Stimulated activated CD4-positive, alpha-beta T cell treated with anti-CD3 and anti-CD28 coated beads, Interleukin-4, amount 100 ng/mL, for 1 hour (primary cell): Measurements from ENCODE around the gene HHEX.
A peak's percentile ranks its signal among the peaks of the same experiment; 100 is the strongest.
"Not testable (repeated sequence)": the region's sequence is repeated elsewhere in the genome, so short reads cannot be mapped to it uniquely, and the experiment has no call there.

Experiments used
- DNase-seq: peaks from one replicate; pipeline ENCODE4 v3.0.0-alpha.2; 2020

The HHEX gene

GRCh38 chr10:92689663-92690210 is at the start of gene HHEX:
Gene HHEX, plus strand, starts transcription at chr10:92689955. Its CDS starts 32 bp downstream, at chr10:92689987.
- DNase-seq: peak; percentile 29

- no peak for DNase-seq
Measured at GRCh38 chr10:92640107-92640506, 49.6 kb upstream of the HHEX start.

- no peak for DNase-seq
Measured at GRCh38 chr10:92641492-92641891, 48.3 kb upstream of the HHEX start.

GRCh38 chr10:92644921-92645320 is 44.8 kb upstream of the HHEX start:
- no peak for DNase-seq

GRCh38 chr10:92650864-92651263 is 38.9 kb upstream of the HHEX start:
- not testable (repeated sequence) for DNase-seq

GRCh38 chr10:92655426-92655825 is 34.3 kb upstream of the HHEX start:
- DNase-seq: no peak

GRCh38 chr10:92656266-92656961 is 33.3 kb upstream of the HHEX start:
- DNase-seq: no peak

- no peak for DNase-seq
Measured at GRCh38 chr10:92657024-92657423, 32.7 kb upstream of the HHEX start.

GRCh38 chr10:92662848-92663247 is 26.9 kb upstream of the HHEX start:
- no peak for DNase-seq

GRCh38 chr10:92664322-92664721 is 25.4 kb upstream of the HHEX start:
- no peak for DNase-seq

- no peak for DNase-seq
Measured at GRCh38 chr10:92667078-92667477, 22.7 kb upstream of the HHEX start.

- no peak for DNase-seq
Measured at GRCh38 chr10:92677708-92678107, 12.0 kb upstream of the HHEX start.

- no peak for DNase-seq
Measured at GRCh38 chr10:92678206-92678605, 11.5 kb upstream of the HHEX start.

- DNase-seq: no peak
Measured at GRCh38 chr10:92681306-92681834, 8.4 kb upstream of the HHEX start.

- DNase-seq: no peak
Measured at GRCh38 chr10:92688573-92688926, 1.2 kb upstream of the HHEX start.

- peak; percentile 9 for DNase-seq
Measured at GRCh38 chr10:92688927-92689662, 660 bp upstream of the HHEX start.

- DNase-seq: peak; percentile 47
Measured at GRCh38 chr10:92690211-92690914, 608 bp downstream of the HHEX start.

- no peak for DNase-seq
Measured at GRCh38 chr10:92690915-92691590, 1.3 kb downstream of the HHEX start.

GRCh38 chr10:92691591-92692079 is 1.9 kb downstream of the HHEX start:
- no peak for DNase-seq

- no peak for DNase-seq
Measured at GRCh38 chr10:92692080-92692671, 2.4 kb downstream of the HHEX start.

- no peak for DNase-seq
Measured at GRCh38 chr10:92692697-92693533, 3.2 kb downstream of the HHEX start.
